HG03469 (cell line): ENCODE measurements around the gene CEP85L.

ENCODE experiments used
- ATAC-seq: cut with Tn5 transposase; IDR thresholded peaks from one replicate; pipeline ENCODE4 v1.9.1; 2021; ENCODE audit warnings: mild to moderate bottlenecking, moderate library complexity, moderate number of reproducible peaks; ENCODE audit not compliant: unreplicated experiment

The CEP85L gene

GRCh38 chr6:118661831-118662230, 10.4 kb upstream of the CEP85L start:
- no peak for ATAC-seq

GRCh38 chr6:118660218-118660569, 8.8 kb upstream of the CEP85L start:
- no peak for ATAC-seq

- ATAC-seq: no peak
Measured at GRCh38 chr6:118659513-118660217, 8.3 kb upstream of the CEP85L start.

- no peak for ATAC-seq
Measured at GRCh38 chr6:118656847-118657451, 5.6 kb upstream of the CEP85L start.

GRCh38 chr6:118652051-118652615, 742 bp upstream of the CEP85L start:
- no peak for ATAC-seq

GRCh38 chr6:118650582-118651281, 659 bp downstream of the CEP85L start:
- ATAC-seq: peak; percentile 18

- ATAC-seq: no peak
Measured at GRCh38 chr6:118649918-118650581, 1.3 kb downstream of the CEP85L start.

- ATAC-seq: no peak
Measured at GRCh38 chr6:118648866-118649554, 2.4 kb downstream of the CEP85L start.

GRCh38 chr6:118646977-118647376, 4.4 kb downstream of the CEP85L start:
- no peak for ATAC-seq

GRCh38 chr6:118645395-118645794, 6.0 kb downstream of the CEP85L start:
- no peak for ATAC-seq

GRCh38 chr6:118644007-118644406, 7.4 kb downstream of the CEP85L start:
- ATAC-seq: no peak

- ATAC-seq: no peak
Measured at GRCh38 chr6:118641042-118641441, 10.3 kb downstream of the CEP85L start.

- ATAC-seq: peak; percentile 79
Measured at GRCh38 chr6:118639054-118639964, 12.1 kb downstream of the CEP85L start.

GRCh38 chr6:118638288-118638687, 13.1 kb downstream of the CEP85L start:
- ATAC-seq: no peak

- no peak for ATAC-seq
Measured at GRCh38 chr6:118635909-118636735, 15.3 kb downstream of the CEP85L start.

GRCh38 chr6:118632359-118632758, 19.0 kb downstream of the CEP85L start:
- ATAC-seq: no peak

- ATAC-seq: no peak
Measured at GRCh38 chr6:118630923-118631322, 20.5 kb downstream of the CEP85L start.

GRCh38 chr6:118630067-118630466, 21.3 kb downstream of the CEP85L start:
- no peak for ATAC-seq

- no peak for ATAC-seq
Measured at GRCh38 chr6:118627724-118628123, 23.7 kb downstream of the CEP85L start.
